Activated CD8-positive, alpha-beta memory T cell treated with anti-CD3 and anti-CD28 coated beads, Interleukin-2, amount 50 U/mL, for 48 hours (primary cell): ENCODE measurements around the gene KCTD1.

Experiments used
- DNase-seq: peaks from one replicate; pipeline ENCODE4 v3.0.0-alpha.2; 2020

Gene KCTD1

GRCh38 chr18:26424428-26425147 is 123.8 kb downstream of the KCTD1 start:
- no peak for DNase-seq

- DNase-seq = no peak
Observed at GRCh38 chr18:26422472-26423162, 125.7 kb downstream of the KCTD1 start.

GRCh38 chr18:26421931-26422330 is 126.4 kb downstream of the KCTD1 start:
- DNase-seq = no peak

- DNase-seq = no peak
Observed at GRCh38 chr18:26421503-26421902, 126.8 kb downstream of the KCTD1 start.

GRCh38 chr18:26419746-26420145 is 128.6 kb downstream of the KCTD1 start:
- DNase-seq = no peak

- no peak for DNase-seq
Observed at GRCh38 chr18:26418225-26418624, 130.1 kb downstream of the KCTD1 start.

- no peak for DNase-seq
Observed at GRCh38 chr18:26417190-26417589, 131.2 kb downstream of the KCTD1 start.

GRCh38 chr18:26416652-26417150 is 131.7 kb downstream of the KCTD1 start:
- DNase-seq = no peak

GRCh38 chr18:26415631-26416030 is 132.7 kb downstream of the KCTD1 start:
- no peak for DNase-seq

GRCh38 chr18:26414901-26415440 is 133.4 kb downstream of the KCTD1 start:
- DNase-seq = no peak

- no peak for DNase-seq
Observed at GRCh38 chr18:26409091-26409490, 139.3 kb downstream of the KCTD1 start.

GRCh38 chr18:26407736-26408601 is 140.4 kb downstream of the KCTD1 start:
- no peak for DNase-seq

- no peak for DNase-seq
Observed at GRCh38 chr18:26406854-26407517, 141.4 kb downstream of the KCTD1 start.

GRCh38 chr18:26406324-26406723 is 142.0 kb downstream of the KCTD1 start:
- no peak for DNase-seq

- no peak for DNase-seq
Observed at GRCh38 chr18:26405190-26405801, 143.1 kb downstream of the KCTD1 start.
